Effector memory CD4-positive, alpha-beta T cell (primary cell): ENCODE measurements around the gene SYNDIG1.

ENCODE experiments used
- DNase-seq, 3 donors: peaks; one replicate each; pipeline ENCODE4 v3.0.0-alpha.2; 2020
- H3K27ac ChIP-seq: 2 replicates; pipeline ENCODE4 v1.7.0; 2013; ENCODE audit warnings: mild to moderate bottlenecking, low read length, moderate library complexity; ENCODE audit not compliant: insufficient read depth, poor library complexity, severe bottlenecking
- H3K27me3 ChIP-seq: replicated peaks from 2 replicates; pipeline ENCODE4 v1.7.0; 2013; ENCODE audit warnings: mild to moderate bottlenecking, low read length; ENCODE audit not compliant: insufficient read depth, control insufficient read depth, poor library complexity, severe bottlenecking
- H3K36me3 ChIP-seq: 2 replicates; pipeline ENCODE4 v1.7.0; 2013; ENCODE audit warnings: mild to moderate bottlenecking, low read length, moderate library complexity; ENCODE audit not compliant: control insufficient read depth, insufficient read depth
- H3K4me1 ChIP-seq: 2 replicates; pipeline ENCODE4 v1.7.0; 2013; ENCODE audit warnings: low read length, mild to moderate bottlenecking; ENCODE audit not compliant: control insufficient read depth, insufficient read depth, poor library complexity, severe bottlenecking
- H3K4me3 ChIP-seq: 2 replicates; pipeline ENCODE4 v1.7.0; 2013; ENCODE audit warnings: low read length, low read depth, mild to moderate bottlenecking; ENCODE audit not compliant: insufficient read depth, poor library complexity, severe bottlenecking
- H3K9me3 ChIP-seq: 2 replicates; pipeline ENCODE4 v1.7.0; 2013; ENCODE audit warnings: mild to moderate bottlenecking, low read length, moderate library complexity; ENCODE audit not compliant: control insufficient read depth

The SYNDIG1 gene

DNA sequence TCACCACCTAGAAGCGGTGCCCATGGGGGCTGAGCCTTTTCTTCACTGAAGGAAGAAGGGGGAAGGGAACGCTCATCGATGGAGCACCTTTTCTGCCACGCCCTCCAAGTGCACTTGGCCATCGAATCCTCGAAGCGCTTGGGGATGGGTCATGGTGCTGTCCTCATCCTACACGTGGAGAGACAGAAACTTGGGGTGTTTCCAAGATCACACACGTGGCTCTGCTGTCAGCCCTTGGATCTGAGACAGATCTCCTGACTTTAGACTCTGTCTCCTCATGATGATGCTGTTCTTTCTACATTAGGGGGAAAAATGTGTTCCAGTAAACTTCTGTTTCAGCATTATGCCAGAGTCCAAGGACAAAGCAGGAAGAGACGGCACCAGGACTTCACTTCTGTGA is 78.5 kb downstream of the SYNDIG1 start:
- no peaks in the 10 kb centered on the region for H3K36me3 ChIP-seq
- H3K27ac ChIP-seq, result no peak overlapping the region
- no peak overlapping the region for H3K4me3 ChIP-seq
- no peaks in the 10 kb centered on the region for H3K4me1 ChIP-seq
- DNase-seq, result no peak
- no peaks in the 10 kb centered on the region for H3K9me3 ChIP-seq
- no peaks in the 10 kb centered on the region for H3K27me3 ChIP-seq

DNA sequence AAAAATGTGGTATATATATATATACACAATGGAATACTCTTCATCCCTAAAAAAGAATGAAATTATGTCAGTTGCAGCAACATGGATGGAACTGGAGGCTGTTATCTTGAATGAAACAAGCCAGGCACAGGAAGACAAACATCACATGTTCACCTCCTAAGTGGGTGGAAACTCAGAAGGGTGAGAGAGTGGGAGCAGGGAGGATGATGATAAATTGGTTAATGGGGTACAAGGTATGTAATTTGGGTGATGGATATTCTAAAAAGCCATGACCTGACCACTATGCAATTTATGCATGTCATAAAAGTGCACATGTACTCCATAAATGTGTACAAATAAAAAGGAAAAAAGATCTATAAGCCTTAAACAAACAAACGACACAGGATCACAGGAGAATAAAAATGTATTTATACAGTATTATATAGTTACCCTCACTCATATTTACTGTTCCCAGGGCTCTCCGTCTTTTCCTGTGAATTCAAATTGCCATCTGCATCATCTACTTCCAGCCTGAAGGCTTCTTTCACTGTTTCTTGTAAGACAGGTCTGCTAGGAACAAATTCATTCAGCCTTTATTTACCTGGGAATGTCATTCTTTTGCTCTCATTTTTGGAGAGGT is 89.8 kb downstream of the SYNDIG1 start:
- H3K4me3 ChIP-seq, result no peak overlapping the region
- no peaks in the 10 kb centered on the region for H3K36me3 ChIP-seq
- H3K27me3 ChIP-seq, result no peaks in the 10 kb centered on the region
- H3K4me1 ChIP-seq, result no peaks in the 10 kb centered on the region
- no peaks in the 10 kb centered on the region for H3K9me3 ChIP-seq
- no peak for DNase-seq
- no peak overlapping the region for H3K27ac ChIP-seq

DNA sequence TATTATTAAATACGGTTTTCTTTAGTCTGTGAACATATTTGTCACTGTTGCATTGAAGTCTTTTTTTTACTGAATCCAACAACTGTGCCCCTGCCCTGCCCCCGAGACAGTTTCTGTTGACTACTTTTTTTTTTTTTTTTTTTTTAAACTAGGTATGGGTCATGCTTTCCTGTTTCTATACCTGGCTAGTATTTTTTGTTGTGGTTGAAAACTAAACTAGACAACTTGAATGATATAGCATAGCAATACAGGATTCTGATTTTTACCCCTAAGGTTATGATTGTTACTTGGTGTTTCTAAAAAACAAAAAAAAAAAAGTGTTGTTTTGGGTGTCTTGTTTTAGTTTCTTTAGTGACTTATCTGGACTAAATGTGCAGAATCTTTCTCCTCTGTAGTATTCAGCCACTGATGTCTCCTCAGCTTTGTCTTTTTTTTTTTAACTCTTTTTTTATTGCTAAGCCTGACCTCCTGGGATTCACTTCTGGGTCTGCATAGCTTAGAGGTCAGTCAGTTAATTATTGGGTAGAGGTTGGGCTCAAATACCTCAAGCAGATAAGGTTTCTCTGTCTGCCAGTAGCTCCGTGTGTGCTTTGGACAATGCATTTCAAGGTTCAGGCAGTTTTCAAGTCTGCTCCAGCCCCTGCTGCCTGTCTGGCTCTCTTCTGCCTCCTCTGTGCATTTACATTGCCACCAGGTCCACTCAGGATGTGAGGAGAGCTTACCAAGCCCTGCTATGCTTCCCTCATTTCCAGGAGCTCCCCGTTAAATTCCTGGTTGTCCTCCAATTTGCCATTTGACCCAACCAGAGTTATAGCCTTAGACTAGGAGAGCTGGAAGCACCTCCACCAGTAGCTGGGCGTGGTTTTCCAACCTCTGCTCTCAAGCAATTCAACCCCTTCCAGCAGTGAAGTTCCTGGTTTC is 91.4 kb downstream of the SYNDIG1 start:
- Histone ChIP-seq H3K4me1 (no peaks in the 10 kb centered on the region), H3K4me3 (no peak overlapping the region), H3K27me3 (no peaks in the 10 kb centered on the region), H3K27ac (no peak overlapping the region), H3K36me3 (no peaks in the 10 kb centered on the region), H3K9me3 (no peaks in the 10 kb centered on the region)
- DNase-seq, result no peak

DNA sequence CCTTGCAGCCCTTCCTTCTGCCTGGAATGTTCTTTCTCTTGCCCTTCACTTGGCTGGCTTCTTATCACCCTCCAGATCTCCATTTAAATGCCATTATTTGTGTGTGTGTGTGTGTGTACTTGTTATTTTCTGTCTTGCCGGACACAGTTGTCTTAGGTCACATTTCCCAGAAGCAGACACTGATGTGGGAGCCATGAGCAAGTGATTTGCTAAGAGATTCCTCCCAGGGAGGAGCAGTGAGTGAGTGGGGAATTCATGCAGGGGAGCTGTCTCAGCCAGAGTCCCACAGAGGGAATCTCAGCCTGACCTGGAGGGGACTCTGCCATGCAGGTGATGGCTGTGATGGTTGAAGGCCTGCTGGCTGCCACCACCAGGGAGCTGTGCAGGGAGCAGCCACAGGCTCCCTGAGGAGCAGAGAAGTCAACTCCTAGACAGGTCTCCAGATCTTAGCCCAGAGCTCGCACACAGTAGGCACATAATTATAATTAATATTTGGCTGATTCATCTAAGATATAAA is 96.5 kb downstream of the SYNDIG1 start:
- DNase-seq, result no peak
- no peaks in the 10 kb centered on the region for H3K36me3 ChIP-seq
- H3K4me3 ChIP-seq, result no peak overlapping the region
- no peak overlapping the region for H3K27ac ChIP-seq
- peaks cover 3% of the 10 kb centered on the region for H3K27me3 ChIP-seq
- no peaks in the 10 kb centered on the region for H3K9me3 ChIP-seq
- H3K4me1 ChIP-seq, result no peaks in the 10 kb centered on the region

DNA sequence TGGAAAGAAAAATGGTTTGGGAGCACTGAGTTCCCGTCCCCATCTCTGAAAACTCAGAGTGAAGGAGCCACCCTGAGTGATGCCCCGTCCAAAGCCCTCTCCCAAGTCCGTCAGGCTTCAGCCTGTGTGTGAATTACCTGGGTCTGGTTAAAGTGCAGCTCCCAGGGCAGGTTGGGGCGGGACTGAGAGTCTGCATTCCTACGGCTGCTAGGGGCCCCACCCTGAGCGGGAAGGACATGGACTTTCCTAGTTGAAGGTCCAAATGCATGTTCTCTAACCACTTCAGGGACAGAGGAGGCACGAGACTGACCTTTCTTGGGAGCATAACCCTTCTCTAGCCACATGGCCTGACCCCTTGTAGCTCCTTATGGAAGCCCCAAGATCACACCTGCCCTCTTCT is 97.2 kb downstream of the SYNDIG1 start:
- Histone ChIP-seq H3K27ac (no peak overlapping the region), H3K36me3 (no peaks in the 10 kb centered on the region), H3K4me3 (no peak overlapping the region), H3K4me1 (no peaks in the 10 kb centered on the region), H3K9me3 (no peaks in the 10 kb centered on the region), H3K27me3 (peaks cover 3% of the 10 kb centered on the region)
- DNase-seq, result no peak

DNA sequence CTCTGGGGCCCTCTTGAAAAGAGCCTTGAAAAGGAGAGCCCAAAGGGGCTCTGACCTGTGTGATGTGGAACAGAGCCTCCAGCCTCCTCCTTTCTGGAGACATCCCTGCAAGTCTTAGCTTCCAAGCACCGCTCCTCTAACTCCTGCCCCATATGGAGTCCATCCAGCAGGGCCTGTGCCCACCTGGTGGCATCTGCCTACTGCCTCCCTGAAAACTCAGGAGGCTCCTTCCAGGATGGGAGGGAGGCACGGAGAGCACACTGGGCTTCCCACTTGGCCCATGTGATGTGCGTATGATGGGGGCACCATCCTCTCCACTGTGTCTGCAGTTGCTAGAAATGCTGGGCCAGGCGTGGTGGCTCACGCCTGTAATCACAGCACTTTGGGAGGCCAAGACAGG is 98.1 kb downstream of the SYNDIG1 start:
- H3K4me1 ChIP-seq, result no peaks in the 10 kb centered on the region

DNA sequence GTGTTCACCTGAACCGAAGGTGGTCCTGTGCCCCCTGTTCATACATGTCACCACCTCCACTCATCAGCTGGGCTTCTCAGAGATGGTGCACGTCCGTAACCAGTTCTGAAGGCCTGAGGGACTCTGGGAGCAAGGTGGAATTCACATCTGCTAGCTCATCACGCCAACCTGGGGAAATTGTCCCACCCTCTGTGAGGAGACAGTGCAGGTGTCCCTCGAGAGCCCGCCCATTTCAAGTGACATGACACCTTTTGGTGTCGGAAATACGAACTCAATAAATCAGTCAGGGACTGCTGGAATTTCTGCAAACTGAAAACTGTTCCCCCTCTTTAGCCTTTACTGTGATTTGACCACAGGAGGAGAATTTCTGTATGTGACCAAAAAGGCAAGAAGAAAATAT is 99.4 kb downstream of the SYNDIG1 start:
- Histone ChIP-seq H3K4me3 (no peak overlapping the region), H3K9me3 (no peaks in the 10 kb centered on the region)
- no peak for DNase-seq

More for the DNA sequence above, 98.1 kb downstream of the SYNDIG1 start:
- H3K27me3 ChIP-seq, result peaks cover 3% of the 10 kb centered on the region
- H3K9me3 ChIP-seq, result no peaks in the 10 kb centered on the region
- no peaks in the 10 kb centered on the region for H3K36me3 ChIP-seq
- DNase-seq, result no peak
- no peak overlapping the region for H3K27ac ChIP-seq
- H3K4me3 ChIP-seq, result no peak overlapping the region

DNA sequence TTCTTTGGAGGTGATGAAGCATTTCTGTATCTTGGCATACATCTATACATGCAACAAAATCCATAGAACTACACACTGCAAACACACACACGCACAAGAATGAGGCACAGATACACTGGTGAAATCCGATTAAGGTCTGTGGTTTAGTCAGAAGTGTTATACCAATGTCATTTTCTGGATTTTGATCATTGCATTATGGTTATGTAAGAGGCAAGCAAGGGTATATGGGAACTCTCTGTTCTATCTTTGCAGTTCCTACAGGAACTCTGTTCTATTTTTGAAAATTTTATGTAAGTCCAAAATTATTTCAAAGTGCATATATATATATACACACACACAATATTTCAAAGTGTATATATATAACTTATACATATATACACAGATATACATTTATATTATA is 101.7 kb downstream of the SYNDIG1 start:
- no peaks in the 10 kb centered on the region for H3K4me1 ChIP-seq
- peaks cover 3% of the 10 kb centered on the region for H3K27me3 ChIP-seq
- DNase-seq, result no peak
- no peaks in the 10 kb centered on the region for H3K9me3 ChIP-seq
- no peak overlapping the region for H3K4me3 ChIP-seq
- no peaks in the 10 kb centered on the region for H3K36me3 ChIP-seq
- no peak overlapping the region for H3K27ac ChIP-seq

More for the DNA sequence above, 99.4 kb downstream of the SYNDIG1 start:
- peaks cover 3% of the 10 kb centered on the region for H3K27me3 ChIP-seq
- H3K27ac ChIP-seq, result no peak overlapping the region
- no peaks in the 10 kb centered on the region for H3K4me1 ChIP-seq
- no peaks in the 10 kb centered on the region for H3K36me3 ChIP-seq

DNA sequence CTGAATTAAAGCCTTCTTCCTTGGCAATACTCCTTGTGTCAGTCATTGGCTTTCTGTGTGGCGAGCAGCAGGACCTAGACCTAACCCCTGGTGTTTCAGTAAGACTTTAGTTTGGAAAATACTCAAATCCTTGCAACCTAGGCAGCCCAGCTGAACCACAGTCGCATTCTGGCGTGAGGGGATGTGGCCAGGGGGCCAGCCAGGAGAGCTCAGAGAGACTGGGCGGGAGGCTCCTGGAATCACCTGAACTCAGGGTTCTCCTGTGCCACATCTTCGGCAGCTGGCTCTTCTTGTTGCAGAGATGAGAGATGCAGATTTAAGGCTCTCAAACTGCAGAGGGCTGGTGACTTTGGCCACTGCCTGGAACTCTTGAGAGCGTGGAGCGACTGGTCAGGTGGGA is 102.7 kb downstream of the SYNDIG1 start:
- Histone ChIP-seq H3K27me3 (peaks cover 3% of the 10 kb centered on the region), H3K27ac (no peak overlapping the region), H3K36me3 (no peaks in the 10 kb centered on the region), H3K4me3 (no peak overlapping the region), H3K4me1 (no peaks in the 10 kb centered on the region), H3K9me3 (no peaks in the 10 kb centered on the region)
- no peak for DNase-seq

DNA sequence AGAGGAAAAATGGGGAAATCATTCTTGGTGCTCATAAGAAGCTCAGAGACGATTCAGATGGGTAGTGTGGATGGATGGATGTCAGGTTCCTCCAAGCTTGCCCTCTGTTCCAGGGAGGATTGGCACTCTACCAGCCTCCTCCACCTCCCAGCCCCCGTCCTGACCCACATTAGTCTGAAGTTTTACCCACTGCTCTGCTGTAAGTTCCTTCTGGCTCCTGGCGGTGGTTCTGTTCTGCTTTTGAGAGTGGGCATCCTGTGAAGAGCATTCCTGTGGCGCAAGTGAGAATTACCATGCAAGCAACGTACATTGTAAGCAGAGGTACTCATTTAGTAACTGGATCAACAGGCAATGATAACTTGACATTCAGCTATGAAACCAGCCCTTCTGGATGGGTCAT is 103.4 kb downstream of the SYNDIG1 start:
- Histone ChIP-seq H3K27me3 (peaks cover 3% of the 10 kb centered on the region), H3K4me3 (no peak overlapping the region), H3K36me3 (no peaks in the 10 kb centered on the region), H3K9me3 (no peaks in the 10 kb centered on the region), H3K4me1 (no peaks in the 10 kb centered on the region), H3K27ac (no peak overlapping the region)
- no peak for DNase-seq
